UCSD-AML1 (cell line): ENCODE results near the gene ZMYND15.
"Not testable (repeated sequence)": the region's sequence is repeated elsewhere in the genome, so short reads cannot be mapped to it uniquely, and the experiment has no call there.

Experiments
- DNase-seq: peaks from one replicate; lab custom pipeline; 2025; ENCODE audit not compliant: unreplicated experiment; lab: John Stamatoyannopoulos, UW

The ZMYND15 gene, protein sequence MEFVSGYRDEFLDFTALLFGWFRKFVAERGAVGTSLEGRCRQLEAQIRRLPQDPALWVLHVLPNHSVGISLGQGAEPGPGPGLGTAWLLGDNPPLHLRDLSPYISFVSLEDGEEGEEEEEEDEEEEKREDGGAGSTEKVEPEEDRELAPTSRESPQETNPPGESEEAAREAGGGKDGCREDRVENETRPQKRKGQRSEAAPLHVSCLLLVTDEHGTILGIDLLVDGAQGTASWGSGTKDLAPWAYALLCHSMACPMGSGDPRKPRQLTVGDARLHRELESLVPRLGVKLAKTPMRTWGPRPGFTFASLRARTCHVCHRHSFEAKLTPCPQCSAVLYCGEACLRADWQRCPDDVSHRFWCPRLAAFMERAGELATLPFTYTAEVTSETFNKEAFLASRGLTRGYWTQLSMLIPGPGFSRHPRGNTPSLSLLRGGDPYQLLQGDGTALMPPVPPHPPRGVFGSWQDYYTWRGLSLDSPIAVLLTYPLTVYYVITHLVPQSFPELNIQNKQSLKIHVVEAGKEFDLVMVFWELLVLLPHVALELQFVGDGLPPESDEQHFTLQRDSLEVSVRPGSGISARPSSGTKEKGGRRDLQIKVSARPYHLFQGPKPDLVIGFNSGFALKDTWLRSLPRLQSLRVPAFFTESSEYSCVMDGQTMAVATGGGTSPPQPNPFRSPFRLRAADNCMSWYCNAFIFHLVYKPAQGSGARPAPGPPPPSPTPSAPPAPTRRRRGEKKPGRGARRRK

DNA sequence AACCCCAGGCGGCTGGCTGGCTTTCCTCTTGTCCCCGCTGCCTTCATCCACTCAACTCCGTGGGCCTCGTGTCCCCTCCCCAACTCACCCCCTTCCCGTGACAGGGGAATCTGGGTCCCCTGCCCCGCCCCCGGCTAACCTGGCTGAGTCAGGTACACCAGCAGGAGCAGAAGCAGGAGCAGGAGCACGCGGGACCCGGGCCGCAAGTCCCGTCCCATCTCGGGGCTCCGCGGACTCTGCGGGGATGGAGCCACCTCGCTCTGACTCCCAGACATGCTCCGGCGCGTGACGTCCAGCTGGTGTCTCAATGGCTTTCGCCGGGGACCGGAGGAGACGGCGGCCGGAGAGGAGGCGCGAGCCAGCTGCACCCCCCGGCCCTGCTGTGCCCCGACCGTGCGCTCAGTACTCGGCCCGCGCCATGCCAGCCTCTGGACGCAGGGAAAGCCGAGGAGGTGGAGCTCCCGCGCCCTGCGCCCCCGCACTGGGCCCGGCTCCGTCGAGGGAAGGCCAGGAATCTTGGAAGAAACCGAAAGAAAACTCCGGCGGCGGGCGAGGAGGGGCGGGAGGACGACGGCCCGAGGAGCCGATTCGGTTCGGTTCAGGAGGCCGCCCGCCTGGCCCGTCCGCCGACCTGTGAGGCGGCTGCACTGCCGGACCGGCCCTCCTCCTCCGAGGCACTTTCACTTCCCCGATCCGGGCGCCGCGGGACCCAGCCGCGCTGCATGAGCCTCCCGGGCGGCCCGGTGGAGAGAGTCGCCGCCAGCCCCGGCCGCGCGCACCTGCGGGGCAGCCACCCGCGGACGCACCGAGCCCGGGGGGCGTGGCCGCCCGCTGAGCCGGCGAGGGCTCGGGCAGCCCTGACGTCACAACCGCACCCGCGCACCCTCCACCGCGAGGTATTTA is at the start of gene ZMYND15, which contains the start of gene CXCL16:
Gene ZMYND15, plus strand, starts transcription at position 712 of the 903 bp plus-strand sequence. CDS start 716 bp downstream, outside the sequence.
Gene CXCL16, minus strand, starts transcription at position 807 of the 903 bp plus-strand sequence. Its CDS starts 589 bp downstream, at position 218.
- DNase-seq: no peak

DNA sequence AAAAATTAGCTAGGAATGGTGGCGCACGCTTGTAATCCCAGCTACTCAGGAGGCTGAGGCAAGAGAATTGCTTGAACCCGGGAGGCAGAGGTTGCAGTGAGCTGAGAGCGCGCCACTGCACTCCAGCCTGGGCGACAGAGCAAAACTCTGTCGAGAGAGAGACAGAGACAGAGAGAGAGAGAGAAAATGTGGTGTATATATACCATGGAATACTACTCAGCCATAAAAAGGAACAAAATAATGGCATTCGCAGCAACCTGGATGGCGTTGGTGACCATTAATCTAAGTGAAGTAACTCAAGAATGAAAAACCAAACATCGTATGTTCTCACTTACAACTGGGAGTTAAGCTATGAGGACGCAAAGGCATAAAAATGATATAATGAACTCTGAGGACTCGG is 49.8 kb upstream of the ZMYND15 start:
- not testable (repeated sequence) for DNase-seq

DNA sequence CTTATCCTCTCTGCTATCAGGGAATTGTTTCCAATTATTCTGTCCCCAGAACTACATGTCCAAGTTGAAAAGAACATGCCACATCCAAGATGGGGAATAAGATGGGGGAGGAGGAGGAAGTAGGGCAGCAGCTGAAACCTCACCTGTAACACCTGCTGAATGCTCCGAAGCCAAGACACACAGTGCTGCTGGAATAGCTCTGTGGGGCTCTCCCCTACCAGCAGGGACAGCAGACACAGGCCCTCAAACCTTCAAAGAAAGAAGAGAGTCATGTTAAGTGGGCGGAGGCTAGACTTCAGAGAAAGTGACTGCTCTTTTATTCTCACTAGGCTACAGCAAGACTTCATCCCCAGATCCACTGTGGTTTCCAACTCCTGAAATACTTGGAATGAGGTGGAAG is 48.9 kb upstream of the ZMYND15 start:
- DNase-seq: no peak

DNA sequence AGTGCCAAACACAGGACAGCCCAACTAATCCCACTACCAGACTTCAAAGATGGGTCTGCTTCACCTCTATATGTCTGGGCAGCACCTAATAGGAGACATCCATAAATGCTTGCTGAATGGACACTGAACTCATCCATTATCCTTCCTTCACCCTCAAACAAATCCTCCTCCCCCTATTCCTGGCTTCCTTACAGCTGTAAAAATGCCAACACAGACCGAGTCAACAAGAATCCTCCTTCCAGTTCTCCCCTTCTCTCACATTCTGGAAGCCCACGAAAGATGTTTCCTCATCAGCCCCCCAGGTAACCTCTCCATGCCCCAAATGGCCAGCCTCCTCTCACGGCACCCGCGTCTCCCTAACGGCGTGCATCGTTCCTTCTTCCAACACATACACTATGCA is 47.9 kb upstream of the ZMYND15 start:
- DNase-seq: no peak

DNA sequence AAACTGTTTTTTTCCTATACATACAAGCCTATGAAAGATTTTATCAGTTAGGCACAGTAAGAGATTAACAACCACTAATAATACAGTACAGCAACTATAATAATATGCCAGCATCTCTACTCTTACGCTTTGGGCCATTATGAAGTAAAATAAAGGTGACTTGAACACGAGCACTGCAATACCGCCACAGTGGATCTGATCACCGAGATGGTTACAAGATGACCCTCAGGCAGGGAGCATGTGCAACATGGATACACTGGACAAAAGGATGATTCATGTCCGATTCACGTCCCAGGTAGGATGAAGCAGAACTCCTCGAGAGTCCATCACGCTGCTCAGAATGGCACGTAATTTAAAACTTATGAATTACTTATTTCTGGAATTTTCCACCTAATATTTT is 46.2 kb upstream of the ZMYND15 start:
- DNase-seq: no peak

DNA sequence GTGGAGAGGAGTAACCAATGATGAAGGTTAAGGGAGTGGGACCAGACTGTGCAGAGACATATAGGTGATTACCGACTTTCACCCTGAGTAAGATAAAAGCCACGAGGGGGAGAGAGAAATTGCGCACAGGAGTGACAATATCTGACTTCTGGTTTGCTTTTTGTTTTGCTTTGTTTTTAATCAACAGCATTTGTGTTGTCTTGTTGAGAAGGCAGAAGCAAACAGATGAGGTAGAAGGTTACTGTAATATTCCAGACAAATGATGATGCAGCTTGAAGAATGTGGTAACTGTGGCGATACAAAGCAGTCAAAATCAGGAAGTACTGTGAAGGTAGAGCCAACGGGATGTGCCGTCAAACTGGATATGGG is 43.2 kb upstream of the ZMYND15 start:
- DNase-seq: no peak

DNA sequence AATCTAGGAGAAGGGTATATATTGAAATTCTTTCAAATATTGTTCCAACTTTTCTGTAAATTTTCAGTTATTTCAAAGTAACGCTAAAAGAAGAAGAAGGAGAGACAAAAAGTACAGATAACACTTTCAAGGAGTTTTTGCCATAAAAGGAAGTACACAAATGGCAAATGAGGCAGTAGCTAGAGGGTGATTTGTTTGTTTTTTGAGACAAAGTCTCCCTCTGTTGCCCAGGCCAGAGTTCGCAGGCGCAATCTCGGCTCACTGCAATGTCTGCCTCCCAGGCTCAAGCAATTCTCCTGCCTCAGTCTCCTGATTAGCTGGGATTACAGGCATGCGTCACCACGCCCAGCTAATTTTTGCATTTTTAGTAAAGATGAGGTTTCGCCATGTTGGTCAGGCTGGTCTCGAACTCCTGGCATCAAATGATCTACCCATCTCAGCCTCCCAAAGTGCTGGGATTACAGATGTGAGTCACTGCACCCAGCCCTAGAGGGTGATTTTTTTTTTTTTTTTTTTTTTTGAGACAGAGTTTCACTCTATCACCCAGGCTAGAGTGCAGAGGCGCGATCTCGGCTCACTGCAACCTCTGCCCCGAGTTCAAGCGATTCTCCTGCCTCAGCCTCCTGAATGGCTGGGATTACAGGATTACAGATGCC is 40.1 kb upstream of the ZMYND15 start:
- not testable (repeated sequence) for DNase-seq

DNA sequence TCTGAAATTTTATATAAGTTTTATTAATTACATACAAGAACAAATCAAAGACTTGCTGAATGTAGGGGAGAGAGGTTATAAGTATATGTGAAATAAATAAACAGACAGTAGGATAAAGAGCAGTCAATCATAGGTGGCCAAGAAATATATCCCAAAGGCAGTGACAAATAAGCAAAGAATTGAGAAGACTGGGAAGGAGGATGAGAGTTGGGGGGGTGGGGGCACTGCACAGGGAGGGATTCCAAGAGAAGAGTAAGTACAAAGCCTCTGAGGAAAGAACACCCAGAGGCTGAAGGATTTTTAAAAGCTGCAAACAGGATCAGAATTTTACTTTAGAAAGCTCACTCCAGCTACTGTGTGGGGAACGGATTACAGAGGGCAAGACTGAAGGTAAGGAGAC is 38.5 kb upstream of the ZMYND15 start:
- no peak for DNase-seq

DNA sequence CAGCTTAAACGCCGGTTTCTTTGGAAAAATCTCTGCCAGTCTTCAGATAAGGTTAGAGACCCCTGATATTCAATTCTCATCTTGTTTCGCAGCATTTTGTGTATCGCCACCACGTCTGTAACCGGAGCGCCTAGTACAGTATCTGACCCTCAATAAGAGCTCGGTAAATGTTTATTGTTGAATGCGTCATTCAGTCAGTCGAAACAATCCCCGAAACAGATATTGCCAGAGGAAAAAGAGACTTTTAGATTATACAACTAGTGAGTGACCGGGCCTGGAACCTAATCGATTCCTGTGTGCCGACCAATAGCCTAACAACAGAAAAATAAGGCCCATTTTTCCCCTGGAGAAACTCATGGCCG is 36.3 kb upstream of the ZMYND15 start:
- no peak for DNase-seq

DNA sequence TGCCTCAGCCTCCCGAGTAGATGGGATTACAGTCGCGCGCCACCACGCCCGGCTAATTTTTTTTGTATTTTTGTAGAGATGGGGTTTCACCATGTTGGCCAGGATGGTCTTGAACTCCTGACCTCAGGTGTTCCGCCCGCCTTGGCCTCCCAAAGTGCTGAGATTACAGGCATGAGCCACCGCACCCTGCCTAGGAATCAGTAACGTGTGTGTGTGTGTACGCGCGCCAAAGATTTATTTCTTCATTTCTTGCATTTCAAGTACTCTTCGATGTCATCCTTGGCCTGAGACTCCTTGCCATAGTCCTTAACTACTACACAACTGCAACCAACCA is 35.1 kb upstream of the ZMYND15 start:
- not testable (repeated sequence) for DNase-seq

DNA sequence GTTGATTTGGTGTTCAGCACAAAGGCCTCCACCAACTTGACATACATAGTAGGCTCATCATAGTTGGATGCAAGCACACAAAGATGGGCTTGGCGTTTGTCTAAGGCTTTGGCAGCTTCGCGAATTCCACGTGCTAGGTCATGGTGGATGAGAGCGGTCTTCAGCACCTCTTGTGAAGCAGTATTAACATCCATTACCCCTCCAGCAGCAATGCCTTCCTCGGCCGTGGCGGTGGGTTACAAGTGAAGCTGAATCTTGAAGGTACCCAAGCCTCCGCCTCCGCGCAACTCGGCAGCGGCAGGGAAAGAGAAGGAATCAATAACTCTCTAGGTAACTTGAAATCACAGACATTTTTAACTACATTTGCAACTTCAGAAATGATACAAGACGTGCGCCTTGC is 34.6 kb upstream of the ZMYND15 start:
- no peak for DNase-seq

DNA sequence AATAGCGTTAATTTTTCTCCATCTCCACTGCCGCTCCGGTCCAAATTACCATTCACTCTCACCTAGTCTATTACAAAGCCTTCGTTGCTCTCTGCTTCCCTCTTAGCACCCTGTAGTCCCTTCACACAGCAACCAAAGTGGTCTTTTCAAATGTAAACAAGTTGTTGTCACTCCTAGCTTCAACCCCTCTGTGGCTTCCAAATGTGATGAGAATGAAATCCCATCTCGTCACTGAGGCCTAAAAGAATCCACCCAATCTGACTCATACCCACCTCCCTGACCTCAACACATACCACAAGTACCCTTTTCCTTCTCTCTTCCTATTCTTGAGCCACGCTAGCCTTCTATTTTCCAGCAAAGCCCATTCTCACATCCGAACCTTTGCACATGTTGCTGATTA is 33.5 kb upstream of the ZMYND15 start:
- no peak for DNase-seq

DNA sequence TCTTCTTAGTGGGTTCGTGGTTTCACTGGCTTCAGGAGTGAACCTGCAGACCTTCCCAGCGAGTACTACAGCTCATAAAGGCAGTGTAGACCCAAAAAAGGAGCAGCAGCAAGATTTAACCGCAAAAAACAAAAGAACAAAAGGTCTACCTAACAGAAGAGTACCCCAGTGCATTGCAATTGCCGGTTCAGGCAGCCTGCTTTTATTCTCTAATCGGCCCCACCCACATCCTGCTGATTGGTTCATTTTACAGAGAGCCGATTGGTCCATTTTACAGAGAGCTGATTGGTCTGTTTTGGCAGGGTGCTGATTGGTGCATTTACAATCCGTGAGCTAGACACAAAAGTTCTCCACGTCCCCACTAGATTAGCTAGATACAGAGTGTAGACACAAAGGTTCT is 31.2 kb upstream of the ZMYND15 start:
- DNase-seq: no peak

DNA sequence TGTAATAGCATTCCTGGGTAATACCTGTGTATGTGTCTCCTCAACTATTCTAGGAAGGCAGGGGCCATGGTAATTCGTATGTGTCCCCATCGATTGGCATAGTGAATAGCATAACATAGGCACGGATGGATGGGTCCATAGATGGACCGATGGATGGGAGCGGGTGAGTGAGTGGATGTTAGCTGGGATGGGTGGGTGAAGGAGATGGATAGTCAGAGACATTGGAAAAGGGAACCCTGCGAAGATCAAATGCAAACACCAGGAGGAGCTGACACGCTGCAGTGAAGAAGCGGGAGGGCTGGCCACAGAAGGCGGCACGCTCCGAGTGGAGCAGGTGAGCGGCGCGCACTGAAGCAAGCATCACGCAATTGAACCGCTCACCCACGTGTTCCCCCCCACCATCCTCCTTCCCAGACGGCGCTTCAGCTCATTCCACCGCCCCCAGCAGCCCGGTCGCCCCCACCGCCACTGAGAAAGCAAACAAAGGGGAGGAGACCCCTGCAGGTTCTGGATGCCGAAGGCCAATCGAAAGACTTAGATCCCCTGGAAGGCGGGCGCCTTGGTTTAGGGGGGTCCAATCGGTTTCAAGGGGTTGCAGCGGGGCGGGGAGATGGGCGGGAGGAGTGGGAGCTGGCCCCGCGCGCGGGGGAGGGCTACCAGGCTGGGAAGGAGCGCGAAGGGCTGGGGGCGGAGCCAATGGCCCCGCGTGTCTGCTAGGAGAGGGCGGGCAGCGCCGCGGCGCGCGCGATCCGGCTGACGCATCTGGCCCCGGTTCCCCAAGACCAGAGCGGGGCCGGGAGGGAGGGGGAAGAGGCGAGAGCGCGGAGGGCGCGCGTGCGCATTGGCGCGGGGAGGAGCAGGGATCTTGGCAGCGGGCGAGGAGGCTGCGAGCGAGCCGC is 29.6 kb upstream of the ZMYND15 start, which contains the start of gene ARRB2:
Gene ARRB2, plus strand, starts transcription at position 839 of the 899 bp plus-strand sequence. CDS start 90 bp downstream, outside the sequence.
- DNase-seq: peak; percentile 100

DNA sequence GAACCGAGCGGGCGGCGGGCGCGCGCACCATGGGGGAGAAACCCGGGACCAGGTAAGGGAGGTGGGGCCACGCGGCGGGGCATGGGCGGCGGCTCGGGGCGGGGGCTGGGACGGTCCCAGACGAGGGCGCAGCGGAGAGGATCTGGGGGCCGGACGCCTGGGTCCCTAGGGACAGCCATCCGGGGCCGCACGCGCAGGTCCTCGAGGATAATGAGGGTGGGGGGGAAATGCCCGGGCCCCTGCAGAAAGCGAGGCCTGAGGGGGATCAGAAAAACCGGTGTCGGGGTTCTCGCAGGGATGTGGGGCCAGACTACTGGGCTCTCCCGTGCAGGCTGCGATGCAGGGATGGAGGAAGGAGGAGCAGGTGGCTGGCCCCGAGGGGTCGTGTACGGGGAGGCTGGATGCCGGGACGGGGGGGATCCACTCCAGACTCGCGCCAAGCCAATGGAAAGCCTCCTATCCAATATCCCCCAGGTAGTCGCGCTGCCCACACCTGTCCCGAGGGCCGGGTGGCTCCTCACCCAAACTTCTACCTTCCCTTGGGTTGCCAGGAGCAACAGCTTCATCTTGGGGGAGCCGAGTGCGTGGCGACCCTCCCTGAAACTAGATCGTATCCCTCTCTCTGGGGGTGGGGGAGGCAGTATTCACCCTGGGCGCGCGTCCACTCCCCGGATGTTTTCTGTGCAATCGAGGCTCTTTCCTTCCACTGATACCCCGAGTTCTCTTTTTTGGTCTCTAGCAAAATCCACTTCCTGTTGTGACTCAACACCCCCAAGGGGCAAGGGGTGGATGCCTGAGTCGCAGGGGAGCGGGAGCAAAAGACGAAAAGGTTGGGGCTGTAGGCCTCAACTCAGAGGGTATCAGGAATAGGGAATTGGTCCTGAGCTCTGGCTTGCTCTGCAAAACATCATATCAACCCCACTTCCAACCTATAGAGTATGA is 28.7 kb upstream of the ZMYND15 start:
- DNase-seq: peak; percentile 70

DNA sequence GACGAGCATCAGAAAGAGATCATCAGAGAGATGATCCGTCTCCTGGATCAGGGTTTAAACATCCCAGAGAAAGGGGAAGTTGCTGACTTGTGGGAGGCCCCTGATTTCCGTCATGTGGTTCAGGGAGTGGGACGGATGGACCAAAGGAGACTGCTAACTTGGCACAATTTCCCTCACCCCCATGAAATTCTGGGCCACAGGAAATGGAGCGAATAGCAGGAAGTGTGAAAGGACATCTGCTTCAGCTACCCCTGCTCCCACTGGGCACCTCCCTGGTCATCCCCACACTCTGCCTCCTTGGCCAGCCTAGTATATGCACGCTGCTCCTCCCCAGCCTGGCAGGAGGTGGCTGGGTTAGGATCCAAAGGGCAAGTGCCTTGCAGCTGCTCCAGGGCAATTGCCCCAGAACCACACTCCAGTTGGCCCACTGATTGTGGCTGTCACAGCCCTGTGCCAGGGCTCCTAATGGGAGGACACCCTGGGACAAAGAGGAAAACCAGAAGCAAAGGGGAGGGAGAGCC is 27.9 kb upstream of the ZMYND15 start:
- DNase-seq: peak; percentile 74

DNA sequence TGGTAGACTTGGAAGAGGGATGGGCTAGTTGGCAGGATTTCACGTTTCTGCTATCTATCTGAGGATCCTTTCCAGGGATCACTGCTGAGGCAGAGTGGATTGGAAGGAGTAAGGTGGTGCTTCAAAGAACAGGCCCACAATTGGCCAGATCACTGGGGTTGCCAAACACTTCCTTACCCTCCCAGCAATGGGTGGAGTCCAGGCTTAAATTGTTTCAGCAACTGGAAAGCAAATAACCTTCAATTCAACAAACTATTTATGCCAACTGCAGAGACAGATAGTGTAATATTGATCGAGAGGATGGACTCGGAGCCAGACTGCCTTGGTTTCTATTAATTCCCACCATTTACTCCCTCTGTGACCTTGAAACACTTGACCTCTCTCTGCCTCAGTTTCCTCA is 27.1 kb upstream of the ZMYND15 start:
- DNase-seq: no peak

DNA sequence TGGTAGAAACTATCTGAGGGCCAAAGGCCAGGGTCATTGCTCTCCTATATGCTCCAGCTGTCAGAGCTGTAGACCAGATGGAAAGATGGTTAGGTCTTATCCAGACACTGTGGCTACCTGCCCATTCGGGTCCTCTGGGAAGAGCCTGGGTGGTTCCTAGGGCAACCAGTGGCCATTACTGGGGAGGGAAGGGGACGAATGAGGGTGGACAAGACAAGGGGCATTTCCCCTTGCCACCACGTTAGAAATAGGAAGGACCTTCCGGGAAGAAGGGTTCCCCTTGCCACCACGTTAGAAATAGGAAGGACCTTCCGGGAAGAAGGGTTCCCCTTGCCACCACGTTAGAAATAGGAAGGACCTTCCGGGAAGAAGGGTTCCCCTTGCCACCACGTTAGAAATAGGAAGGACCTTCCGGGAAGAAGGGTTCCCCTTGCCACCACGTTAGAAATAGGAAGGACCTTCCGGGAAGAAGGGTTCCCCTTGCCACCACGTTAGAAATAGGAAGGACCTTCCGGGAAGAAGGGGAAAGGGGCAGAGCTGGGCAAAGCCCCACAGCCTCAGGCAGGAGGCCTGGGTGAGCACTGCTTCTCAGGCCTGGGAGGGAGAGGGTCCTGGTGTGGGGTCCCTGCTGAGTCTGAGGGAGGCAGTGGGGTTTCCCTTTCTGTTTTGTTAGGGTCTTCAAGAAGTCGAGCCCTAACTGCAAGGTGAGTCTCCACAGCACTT is 25.1 kb upstream of the ZMYND15 start:
- DNase-seq: not testable (repeated sequence)
